Tibial nerve (tissue), 3 donors: ENCODE measurements around the gene FBXO2.

ENCODE experiments used
- CTCF ChIP-seq, 5 experiments: fragments of 200-600 bp in 3 of 5; fragments of 450-650 bp in 2 of 5; sonication (generic) in 3 of 5; IDR thresholded peaks; one replicate each; pipeline ENCODE4 v1.5.1; 2016 to 2019; ENCODE audit warnings: antibody characterized with exemption in 5 of 5, mild to moderate bottlenecking in 3 of 5, moderate library complexity in 2 of 5
- POLR2A ChIP-seq, 2 donors: fragments of 450-650 bp; IDR thresholded peaks; one replicate each; pipeline ENCODE4 v1.6.1; 2017; ENCODE audit warnings: antibody characterized with exemption in 2 of 2, mild to moderate bottlenecking in 2 of 2, moderate library complexity in 2 of 2

GRCh38 chr1:11653101-11653860, 948 bp downstream of the FBXO2 start:
- TF ChIP-seq CTCF (IDR thresholded peaks at IDR 0.05) (no peak), POLR2A (IDR thresholded peaks at IDR 0.05) (no peak)
